ENCODE measurements around the gene KLHDC3.

The KLHDC3 gene

DNA sequence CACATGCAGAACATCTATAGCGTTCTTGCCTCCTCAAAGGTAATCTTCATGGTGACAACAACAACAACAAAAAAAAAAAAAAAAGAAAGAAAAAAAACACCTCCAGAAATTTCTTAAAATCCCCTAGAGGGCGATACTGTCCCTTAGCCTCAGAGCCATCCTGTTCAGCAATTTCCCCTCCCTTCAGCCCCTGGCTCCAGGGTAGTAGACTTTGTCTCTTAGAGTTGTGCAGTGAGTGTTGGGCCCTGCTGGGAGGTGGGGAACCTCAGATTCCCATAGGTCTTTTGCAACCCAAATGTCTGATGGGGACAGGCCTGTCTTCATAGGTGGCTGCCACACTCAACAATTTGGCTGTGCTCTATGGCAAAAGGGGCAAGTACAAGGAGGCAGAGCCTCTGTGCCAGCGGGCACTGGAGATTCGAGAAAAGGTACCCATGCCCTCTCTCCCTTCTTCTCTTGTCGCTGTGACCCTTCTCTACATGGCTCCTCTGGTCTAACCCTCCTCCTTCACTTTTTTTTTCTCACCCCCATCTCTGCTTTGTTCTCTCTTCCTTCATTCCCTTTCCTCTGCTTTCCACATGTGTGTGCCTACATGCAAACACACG is 56.1 kb downstream of the KLHDC3 start:
- H3K4me1 ChIP-seq (ENCODE audit: insufficient read depth, low read length), result peaks cover 10% of the 10 kb centered on the region; the same call in 1 of the 2 replicates
- no peaks in the 10 kb centered on the region for H3K9me3 ChIP-seq (ENCODE audit: control insufficient read depth, insufficient read depth, low read length)
- no peak overlapping the region for H3K9ac ChIP-seq (ENCODE audit: low read depth, low read length)
- H3K36me3 ChIP-seq (ENCODE audit: insufficient read depth, low read length), result peaks cover 9% of the 10 kb centered on the region; the same call in 1 of the 2 replicates

All from ES-I3 (cell line).